Adrenal gland (tissue), 5 donors: Measurements from ENCODE around the gene HTR1A.

Experiments
- POLR2A ChIP-seq, 2 donors: fragments of 450-650 bp; IDR thresholded peaks; one replicate each; pipeline ENCODE4 v1.6.1; 2017; ENCODE audit warnings: antibody characterized with exemption in 2 of 2, mild to moderate bottlenecking in 2 of 2, moderate library complexity in 1 of 2
- TF ChIP-seq, protein P1 (sequence below), 6 experiments: fragments of 450-650 bp in 4 of 6; fragments of 200-600 bp in 2 of 6; sonication (generic) in 1 of 6; IDR thresholded peaks; 1 replicate in 5 of 6; 2 replicates in 1 of 6; pipeline versions ENCODE4 v1.5.1 to v1.8.0; 2016 to 2021; ENCODE audit warnings: antibody characterized with exemption in 6 of 6, mild to moderate bottlenecking in 2 of 6, moderate library complexity in 1 of 6
- donor health status: DM: no; HTN: no; CAD: no.

DNA sequence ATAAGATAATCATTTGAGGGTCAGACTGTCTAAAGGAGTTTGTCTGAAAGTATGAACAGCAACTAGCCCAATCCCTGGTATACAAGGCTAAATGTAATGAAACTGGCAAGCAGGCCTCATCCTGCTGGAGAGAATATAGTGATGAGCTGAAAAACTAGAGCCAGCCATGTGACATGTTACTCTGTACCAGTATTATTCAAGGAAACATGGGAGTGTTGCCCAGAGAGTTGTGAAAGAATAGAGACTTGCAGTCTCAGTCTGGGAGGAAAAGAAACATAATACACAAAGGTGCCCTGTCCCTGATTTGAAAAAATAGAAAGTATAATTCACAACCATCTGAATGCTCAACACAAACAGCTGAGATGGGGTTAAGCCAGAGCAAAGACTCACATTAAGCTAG is 37.9 kb upstream of the HTR1A start:
- TF ChIP-seq, protein P1, sequence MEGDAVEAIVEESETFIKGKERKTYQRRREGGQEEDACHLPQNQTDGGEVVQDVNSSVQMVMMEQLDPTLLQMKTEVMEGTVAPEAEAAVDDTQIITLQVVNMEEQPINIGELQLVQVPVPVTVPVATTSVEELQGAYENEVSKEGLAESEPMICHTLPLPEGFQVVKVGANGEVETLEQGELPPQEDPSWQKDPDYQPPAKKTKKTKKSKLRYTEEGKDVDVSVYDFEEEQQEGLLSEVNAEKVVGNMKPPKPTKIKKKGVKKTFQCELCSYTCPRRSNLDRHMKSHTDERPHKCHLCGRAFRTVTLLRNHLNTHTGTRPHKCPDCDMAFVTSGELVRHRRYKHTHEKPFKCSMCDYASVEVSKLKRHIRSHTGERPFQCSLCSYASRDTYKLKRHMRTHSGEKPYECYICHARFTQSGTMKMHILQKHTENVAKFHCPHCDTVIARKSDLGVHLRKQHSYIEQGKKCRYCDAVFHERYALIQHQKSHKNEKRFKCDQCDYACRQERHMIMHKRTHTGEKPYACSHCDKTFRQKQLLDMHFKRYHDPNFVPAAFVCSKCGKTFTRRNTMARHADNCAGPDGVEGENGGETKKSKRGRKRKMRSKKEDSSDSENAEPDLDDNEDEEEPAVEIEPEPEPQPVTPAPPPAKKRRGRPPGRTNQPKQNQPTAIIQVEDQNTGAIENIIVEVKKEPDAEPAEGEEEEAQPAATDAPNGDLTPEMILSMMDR (IDR thresholded peaks at IDR 0.05): no peak
- TF ChIP-seq POLR2A (IDR thresholded peaks at IDR 0.05): no peak
